Left kidney (tissue), 2 donors: ENCODE data around the gene SLC6A11. TPM values are rescaled to one million over a fixed set of nuclear protein-coding genes. Genes with fewer than 3 reads are reported as not detected.

Source experiments
- DNase-seq: peaks from one replicate; pipeline ENCODE4 v3.0.0-alpha.2; 2013
- polyA plus RNA-seq: library from polyadenylated mRNA; unstranded; fragments of 120-200 nt; gene quantifications from one replicate; pipeline ENCODE4 v1.2.1, GENCODE V29; 2013; ENCODE audit not compliant: insufficient read length

The SLC6A11 gene
- polyA plus RNA-seq, 1 donor = 0.10 TPM

GRCh38 chr3:10841100-10841499 is 25.1 kb downstream of the SLC6A11 start:
- no peak for DNase-seq

DNA sequence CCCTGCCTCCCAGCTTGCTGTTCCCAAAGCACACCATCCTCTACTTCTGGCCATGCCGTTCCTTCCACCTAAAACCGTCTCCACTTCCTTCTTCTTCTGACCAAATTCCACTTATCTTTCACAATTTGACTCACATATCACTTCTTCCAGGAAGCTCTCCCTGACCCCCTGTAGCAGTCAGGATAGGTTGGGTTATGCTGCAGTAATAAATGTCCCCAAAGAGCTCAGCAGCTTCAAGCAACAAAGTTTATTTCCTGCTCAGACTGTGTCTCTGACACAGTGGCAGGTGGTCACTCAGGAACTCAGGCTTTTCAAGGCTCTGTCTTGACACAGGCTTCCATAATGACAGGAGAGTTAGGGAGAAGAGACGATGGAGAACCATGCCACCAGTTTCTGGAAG is 27.4 kb downstream of the SLC6A11 start:
- no peak for DNase-seq

- DNase-seq = no peak
Observed at GRCh38 chr3:10845001-10845761, 29.2 kb downstream of the SLC6A11 start.

- DNase-seq = no peak
Observed at GRCh38 chr3:10845839-10846656, 30.0 kb downstream of the SLC6A11 start.

- DNase-seq = no peak
Observed at GRCh38 chr3:10846657-10846975, 30.6 kb downstream of the SLC6A11 start.

DNA sequence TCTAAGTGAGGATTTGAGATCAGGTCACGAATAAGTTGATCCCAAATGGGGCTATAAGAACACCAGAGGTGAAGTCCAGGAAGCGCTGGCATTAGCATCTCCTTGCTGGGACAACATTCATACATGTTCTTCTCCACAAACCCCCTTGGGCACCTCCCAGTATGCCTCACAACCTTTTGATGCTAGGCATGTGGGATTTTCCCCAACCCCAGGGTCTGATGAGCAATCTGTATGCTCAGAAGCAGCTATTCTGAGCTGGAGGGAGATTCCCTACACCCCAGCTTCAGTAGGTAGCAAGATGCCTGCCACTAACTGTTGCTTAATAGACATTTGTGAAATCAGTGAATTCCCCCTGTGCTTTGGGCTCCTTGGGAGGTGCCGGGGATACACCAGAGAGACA is 32.2 kb downstream of the SLC6A11 start:
- DNase-seq = no peak

- DNase-seq = no peak
Observed at GRCh38 chr3:10852066-10852808, 36.2 kb downstream of the SLC6A11 start.

DNA sequence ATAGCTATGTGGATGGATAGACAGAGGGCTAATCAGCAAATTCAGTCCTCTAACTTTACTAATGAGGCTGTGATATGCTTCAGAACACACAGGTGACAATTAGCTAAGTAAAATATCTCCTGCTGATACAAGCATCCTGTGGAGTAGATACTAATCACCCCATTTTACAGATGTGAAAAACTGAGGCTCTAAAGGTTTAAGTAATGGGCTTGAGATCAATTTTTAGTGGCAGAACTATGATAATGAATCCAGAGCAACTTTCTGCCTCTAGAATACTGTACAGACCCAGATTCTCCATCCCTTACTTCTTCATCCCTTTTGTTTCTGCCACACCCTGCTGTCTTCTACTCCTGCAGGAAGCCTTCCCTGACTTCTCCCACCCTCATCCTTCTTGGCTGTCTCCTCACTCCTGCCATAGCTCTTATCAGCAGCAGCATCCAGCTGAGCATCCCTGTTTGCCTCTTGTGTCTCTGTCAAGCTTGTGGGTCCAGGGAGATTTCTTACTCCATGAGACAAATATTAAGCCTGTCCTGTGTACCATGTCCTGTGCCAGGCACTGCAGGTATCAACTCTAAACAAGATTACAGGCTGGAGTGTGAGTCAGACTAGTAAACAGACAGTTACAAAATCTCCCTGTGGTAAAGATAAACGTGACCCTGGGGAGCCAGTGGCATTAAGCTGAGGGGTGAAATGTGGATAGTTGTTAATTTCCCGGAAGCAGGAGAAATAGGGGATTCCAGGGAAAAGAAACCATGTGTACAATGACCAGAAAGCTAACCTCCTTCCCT is 39.2 kb downstream of the SLC6A11 start:
- no peak for DNase-seq

- DNase-seq = no peak
Observed at GRCh38 chr3:10855871-10856662, 40.0 kb downstream of the SLC6A11 start.

- DNase-seq = no peak
Observed at GRCh38 chr3:10857235-10857634, 41.2 kb downstream of the SLC6A11 start.

GRCh38 chr3:10858091-10858490 is 42.1 kb downstream of the SLC6A11 start:
- no peak for DNase-seq

DNA sequence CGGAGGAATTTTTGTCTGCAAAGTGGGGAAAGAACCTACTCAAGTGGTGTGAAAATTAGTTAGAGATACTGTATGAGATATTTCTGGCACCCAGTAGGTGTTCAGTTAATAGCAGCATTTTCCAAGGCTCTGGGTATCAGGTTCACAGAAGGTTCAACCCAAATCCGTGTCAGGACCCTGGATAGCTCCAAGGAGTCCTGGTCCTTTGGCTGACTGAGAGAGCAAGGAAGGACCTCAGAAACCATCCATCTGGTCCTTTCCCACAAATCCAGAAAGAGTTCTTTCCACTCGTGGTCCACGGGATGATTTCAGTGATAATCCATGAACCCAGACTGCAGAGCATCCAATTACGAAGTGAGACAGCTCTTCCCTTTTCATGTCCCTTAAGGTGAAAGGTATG is 51.4 kb downstream of the SLC6A11 start:
- DNase-seq = peak; percentile 56

DNA sequence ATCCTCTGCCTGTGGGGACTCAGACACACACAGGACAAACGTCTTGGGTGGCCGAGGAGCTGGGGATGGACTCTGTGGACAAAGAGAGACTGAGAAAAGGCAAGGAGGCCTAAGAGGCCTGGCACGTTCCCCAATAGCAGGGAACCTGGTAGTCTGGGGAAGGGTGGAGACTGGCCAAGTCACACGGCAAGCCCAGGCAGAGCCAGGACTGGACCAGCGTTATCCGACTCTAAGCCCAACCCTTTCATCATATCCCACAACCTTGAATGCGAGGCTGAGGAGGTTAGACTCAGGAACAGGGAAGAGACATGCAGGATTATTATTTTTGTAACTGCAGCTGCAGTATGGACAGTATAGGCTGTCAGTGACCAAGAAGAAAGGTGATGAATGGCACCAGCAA is 53.4 kb downstream of the SLC6A11 start:
- no peak for DNase-seq

DNA sequence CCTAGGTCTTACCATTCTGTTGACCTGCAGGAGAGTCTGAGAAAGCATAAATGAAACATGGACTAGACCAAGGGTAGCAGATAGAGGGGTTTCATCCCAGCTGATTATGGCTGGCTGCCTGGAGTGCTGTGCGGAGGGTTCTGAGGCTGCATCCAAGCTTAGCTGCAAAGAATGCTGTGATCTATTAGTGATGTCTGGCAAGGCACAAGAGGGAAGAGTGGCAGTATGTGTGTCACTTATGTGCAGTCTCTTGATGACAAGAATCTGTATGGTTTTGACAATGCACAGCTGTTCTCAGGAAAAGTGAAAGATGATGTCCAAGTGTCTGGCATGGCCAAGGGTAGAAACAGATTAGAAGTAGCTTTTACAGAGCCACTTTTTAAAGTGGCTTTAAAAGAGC is 54.3 kb downstream of the SLC6A11 start:
- no peak for DNase-seq

- DNase-seq = no peak
Observed at GRCh38 chr3:10873415-10873814, 57.4 kb downstream of the SLC6A11 start.

DNA sequence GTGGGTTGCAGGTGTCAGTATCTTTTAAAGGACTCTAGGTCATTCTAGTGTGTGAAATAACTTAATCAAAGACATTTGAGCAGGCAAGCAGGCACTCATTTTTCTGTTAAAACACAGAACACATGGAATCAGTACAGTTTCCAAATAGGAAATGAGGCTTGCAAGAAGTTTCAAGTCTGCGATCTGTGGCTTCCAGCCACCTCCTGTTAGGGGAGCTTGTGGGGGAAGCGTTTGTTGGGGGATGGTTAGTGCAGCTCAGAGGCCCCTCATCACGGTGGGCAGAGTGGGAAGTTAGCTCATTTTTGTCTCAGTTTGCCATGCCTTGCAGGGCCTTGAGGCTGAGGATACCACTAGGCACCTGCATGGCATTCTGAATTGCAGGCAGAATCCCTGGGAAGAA is 59.9 kb downstream of the SLC6A11 start:
- no peak for DNase-seq

DNA sequence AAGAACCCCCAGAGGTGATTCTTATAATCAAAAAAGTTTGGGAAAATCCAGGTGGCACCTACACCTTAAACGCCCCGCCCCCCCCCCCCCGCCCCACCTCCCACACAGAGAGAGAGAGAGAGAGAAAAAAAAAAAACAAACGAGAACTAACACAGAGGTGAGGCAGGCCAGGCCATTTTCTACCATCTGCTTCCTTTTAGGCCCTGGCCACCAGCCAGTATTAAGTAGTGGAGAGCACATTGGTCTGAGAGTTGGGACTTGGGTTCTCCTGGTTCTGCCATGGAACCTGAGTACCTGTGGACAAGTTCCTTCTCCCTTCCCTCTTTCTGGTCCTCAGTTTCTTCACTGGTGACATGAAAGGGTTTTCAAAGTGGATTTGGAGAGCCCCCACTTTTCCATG is 60.6 kb downstream of the SLC6A11 start:
- DNase-seq = no peak

GRCh38 chr3:10882851-10883250 is 66.8 kb downstream of the SLC6A11 start:
- DNase-seq = no peak

GRCh38 chr3:10883478-10884234 is 67.6 kb downstream of the SLC6A11 start:
- no peak for DNase-seq

DNA sequence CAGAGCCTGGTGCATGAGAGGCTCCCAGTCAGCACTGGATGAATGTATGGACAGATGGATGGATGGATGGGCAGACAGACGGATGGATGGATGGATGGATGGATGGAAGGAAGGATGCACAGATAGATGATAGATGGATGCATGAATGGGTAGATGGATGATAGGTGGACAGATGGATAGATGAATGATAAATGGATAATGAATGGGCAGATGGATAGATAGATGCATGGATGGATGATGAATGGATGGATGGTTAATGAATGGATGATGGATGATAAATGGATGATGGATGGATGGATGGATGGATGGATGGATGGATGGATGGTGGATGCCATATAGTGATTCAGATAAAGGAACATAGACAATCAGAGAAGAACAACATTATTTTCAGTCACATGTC is 71.0 kb downstream of the SLC6A11 start:
- no peak for DNase-seq
